Parietal lobe (tissue), 1 donor: Measurements from ENCODE around the gene PLXNB2. TPM values are rescaled to one million over a fixed set of nuclear protein-coding genes. Genes with fewer than 3 reads are reported as not detected.

Source experiments
- total RNA-seq: library from RNA; depleted of rRNA; stranded (reverse); fragments of >200 nt; gene quantifications from one replicate; pipeline ENCODE4 v1.2.3, GENCODE V29; 2014

The PLXNB2 gene, protein sequence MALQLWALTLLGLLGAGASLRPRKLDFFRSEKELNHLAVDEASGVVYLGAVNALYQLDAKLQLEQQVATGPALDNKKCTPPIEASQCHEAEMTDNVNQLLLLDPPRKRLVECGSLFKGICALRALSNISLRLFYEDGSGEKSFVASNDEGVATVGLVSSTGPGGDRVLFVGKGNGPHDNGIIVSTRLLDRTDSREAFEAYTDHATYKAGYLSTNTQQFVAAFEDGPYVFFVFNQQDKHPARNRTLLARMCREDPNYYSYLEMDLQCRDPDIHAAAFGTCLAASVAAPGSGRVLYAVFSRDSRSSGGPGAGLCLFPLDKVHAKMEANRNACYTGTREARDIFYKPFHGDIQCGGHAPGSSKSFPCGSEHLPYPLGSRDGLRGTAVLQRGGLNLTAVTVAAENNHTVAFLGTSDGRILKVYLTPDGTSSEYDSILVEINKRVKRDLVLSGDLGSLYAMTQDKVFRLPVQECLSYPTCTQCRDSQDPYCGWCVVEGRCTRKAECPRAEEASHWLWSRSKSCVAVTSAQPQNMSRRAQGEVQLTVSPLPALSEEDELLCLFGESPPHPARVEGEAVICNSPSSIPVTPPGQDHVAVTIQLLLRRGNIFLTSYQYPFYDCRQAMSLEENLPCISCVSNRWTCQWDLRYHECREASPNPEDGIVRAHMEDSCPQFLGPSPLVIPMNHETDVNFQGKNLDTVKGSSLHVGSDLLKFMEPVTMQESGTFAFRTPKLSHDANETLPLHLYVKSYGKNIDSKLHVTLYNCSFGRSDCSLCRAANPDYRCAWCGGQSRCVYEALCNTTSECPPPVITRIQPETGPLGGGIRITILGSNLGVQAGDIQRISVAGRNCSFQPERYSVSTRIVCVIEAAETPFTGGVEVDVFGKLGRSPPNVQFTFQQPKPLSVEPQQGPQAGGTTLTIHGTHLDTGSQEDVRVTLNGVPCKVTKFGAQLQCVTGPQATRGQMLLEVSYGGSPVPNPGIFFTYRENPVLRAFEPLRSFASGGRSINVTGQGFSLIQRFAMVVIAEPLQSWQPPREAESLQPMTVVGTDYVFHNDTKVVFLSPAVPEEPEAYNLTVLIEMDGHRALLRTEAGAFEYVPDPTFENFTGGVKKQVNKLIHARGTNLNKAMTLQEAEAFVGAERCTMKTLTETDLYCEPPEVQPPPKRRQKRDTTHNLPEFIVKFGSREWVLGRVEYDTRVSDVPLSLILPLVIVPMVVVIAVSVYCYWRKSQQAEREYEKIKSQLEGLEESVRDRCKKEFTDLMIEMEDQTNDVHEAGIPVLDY (N-terminal part only)
- total RNA-seq, result 87.6 TPM

DNA sequence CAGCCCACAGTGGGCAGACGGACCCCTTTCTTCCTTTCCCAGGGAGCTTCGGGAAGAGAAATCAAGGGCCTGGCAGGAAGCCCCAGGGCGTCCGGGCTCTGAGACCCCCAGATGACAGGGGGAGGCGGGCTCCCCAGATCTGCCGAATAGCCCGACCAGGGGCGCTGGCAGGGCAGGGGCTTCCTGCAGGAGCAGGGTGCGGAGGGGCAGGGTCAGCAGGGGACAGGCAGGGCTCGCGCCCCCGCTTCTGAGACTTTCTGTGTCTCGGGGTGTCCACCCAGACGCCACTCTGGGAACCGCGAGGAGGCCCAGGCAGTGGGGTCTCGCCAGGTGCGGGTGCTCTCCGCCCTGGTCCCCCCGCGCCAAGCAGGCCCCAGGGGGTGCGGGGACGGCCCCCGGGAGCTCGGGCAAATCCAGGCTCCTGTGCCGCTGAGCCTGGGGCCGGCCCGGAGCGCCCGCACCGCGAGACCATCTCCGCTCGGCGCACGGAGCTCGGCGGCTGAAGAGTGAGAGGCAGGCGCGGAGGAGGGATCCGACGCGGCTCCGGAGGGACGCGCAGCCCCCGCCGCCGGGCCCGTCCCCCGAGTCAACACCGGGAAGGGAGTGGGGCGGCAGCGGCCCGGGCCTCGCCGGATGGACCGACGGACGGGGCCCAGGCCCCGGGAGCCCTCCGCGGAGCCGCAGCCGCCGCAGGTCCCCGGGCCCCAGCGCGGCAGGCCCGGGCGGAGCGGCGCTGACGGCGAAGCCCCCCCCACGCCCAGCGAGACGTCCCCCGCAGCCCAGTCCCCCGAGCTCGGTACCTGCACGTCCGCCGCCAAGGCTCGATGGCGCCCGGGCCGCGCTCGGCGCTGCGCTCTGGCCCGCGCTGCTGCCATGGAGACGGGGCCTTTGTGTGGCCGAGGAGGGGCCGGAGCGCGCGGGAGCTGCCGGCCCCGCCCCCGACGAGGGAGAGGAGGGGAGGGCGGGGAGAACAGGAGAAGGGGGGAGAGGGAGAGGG lies at the start of gene PLXNB2:
TSS of gene PLXNB2 (minus strand) at position 894 of the 997 bp plus-strand sequence. CDS start 17,062 bp downstream, outside the sequence.

DNA sequence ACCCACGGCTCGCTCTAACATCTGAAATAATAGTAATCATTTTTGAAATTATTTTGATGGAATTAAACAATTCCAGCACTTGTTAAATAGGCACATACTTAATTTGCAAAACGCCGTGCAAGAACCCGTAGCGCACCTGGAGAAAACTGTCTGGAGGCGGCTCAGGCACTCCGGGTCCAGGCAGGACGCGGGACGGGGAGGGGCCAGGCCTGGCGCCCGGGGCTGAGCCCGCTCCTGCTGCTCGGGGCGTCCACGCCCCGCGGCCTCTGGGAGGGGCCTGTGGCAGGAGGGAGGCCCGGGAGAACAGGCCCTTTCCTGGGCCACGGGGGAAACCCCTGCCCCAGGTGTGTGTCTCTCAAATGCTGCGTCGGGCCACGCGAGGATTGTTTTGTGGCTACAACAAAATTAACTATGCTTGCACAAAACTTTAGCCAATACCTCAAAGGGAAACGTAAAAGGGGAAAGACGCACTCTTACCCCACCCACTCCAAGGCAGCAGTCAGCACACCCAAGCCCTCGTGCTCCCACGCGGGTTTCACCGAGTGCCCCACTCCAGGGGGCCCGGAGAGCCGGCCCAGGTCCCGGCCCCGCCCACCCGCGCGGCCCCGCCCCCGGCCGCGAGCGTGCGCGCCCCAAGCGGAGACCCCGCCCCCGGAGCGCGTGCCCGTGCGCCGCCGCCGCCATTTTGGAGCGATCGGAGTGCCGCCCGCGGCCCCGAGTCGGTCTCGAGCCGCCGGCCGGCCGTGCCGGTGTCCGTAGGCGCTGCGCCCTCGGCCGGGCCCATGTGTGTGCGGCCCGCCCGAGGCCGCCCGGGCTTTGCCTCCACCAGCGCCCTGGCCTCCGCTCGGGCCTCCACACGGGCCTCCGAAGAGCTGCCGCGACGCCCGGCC lies 35.5 kb upstream of the PLXNB2 start, which contains the start of gene PPP6R2:
TSS of gene PPP6R2 (plus strand) at position 677 of the 890 bp plus-strand sequence. CDS start 50,582 bp downstream, outside the sequence.

DNA sequence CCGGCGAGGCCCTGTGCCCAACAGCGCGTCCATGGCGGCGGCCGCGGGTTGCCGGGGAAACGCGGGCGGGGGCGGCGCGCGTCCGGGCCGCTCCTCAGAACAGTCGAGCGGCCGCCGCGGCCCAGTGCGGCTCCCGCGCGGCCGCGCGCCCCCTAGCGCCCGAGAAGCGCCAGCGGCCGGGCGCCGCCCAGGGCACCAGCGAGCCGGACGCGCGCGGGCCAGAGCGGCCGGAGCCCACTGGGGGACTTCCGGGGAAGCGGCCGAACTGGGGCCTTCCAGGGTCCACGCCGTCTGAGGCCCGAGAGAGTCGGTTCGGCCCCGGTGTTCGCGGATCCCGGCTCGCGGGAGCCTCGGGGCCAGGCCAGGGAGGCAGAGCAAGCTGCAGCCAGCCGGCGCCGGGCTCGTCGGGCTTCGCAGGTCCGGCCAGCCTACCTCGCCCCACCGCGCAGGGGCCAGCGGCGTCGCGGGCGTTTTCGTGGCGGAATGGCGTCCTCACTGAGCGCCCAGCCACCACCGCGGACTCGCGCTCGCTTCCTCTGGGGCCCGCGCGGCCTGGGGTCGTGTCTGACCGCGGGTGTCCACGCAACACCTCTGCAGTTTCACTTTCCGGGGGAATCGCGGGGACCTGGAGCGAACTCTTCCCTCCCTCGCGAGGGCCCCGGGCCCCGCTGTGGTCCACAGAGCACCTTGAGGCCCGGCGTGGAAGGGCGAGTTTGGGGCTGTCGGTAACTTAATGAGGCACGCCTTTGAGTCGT lies 19.7 kb upstream of the PLXNB2 start, which contains the start of gene DENND6B:
TSS of gene DENND6B (minus strand) at position 57 of the 755 bp plus-strand sequence. CDS start at position 33, 24 bp downstream.

DNA sequence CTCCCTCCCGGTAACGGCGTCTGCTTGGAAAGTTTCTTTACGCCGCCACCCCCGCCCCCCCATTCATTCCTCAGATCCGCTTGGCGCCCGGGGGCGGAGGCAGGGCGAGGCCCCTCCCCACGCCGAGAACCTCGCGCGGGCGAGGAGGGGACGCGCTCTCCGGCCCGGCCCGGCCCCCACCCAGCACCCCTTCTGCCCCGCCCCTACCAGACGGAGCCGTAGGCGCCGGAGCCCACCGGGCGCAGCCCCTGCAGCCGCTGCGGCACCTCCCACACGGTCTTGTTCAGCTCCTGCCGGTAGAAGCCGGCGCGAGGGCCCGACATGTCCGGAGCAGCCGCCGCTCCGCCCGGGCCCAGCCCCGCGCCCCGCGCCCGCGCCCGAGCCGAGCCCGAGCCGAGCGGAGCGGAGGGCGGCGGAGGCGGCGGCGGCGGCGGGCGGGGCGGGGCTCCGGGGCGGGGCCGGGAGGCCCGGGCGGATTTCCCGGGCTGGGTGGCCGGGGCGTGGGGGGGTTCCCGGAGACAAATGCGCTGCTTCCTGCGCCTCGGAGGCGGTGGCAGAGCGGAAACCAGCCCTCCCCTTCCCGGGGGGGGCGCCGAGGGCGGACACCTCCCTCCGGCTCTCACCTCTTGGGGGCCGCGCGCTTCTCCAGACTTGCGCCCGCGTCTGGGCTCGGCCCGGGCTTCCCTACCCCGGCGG lies 37.3 kb downstream of the PLXNB2 start, which contains the start of gene MAPK11:
TSS of gene MAPK11 (minus strand) at position 411 of the 696 bp plus-strand sequence. CDS start at position 323, 88 bp downstream.

DNA sequence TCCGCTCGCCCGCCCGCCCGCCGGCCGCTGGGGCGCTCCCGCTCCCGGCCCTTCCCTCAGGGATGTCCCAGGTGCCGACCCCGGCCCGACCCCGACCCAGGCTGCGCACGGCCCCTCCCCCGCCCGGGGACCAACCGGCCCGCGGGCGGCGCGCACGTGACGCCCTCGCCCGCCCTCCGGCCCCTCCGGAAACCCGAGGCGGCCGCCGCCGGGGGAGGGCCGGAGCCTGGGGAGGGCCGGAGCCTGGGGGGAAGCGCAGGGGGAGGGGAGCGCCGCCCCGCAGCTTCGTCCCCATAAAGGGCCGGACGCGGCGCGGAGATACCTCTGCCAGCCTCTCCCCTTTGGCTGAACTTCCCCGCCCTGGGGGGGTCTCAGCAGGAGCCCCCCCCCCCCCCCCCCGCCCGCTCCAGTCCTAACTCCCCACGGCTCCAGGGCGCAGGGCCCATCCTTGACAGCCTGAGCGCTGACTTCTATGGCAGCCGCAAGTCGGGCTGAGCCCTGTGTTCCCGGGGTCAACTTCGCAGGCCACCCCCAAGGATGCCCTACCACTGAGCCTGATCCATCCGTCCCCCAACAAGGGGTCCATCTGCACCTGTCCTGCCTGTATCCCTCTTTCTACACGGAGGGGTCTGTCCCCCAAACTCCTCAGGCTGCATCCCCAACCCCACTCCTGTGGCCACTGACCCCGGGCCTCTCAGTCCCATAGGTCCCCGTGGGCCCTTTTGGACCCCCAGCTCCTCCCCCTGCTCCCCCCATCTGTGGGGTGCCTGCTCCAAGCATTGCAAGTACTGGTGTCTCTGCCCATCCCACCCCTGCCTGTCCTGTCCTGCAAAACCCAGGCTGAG lies 45.6 kb downstream of the PLXNB2 start, which contains the start of gene MAPK12:
TSS of gene MAPK12 (minus strand) at position 69 of the 845 bp plus-strand sequence. CDS start 174 bp downstream, outside the sequence.

DNA sequence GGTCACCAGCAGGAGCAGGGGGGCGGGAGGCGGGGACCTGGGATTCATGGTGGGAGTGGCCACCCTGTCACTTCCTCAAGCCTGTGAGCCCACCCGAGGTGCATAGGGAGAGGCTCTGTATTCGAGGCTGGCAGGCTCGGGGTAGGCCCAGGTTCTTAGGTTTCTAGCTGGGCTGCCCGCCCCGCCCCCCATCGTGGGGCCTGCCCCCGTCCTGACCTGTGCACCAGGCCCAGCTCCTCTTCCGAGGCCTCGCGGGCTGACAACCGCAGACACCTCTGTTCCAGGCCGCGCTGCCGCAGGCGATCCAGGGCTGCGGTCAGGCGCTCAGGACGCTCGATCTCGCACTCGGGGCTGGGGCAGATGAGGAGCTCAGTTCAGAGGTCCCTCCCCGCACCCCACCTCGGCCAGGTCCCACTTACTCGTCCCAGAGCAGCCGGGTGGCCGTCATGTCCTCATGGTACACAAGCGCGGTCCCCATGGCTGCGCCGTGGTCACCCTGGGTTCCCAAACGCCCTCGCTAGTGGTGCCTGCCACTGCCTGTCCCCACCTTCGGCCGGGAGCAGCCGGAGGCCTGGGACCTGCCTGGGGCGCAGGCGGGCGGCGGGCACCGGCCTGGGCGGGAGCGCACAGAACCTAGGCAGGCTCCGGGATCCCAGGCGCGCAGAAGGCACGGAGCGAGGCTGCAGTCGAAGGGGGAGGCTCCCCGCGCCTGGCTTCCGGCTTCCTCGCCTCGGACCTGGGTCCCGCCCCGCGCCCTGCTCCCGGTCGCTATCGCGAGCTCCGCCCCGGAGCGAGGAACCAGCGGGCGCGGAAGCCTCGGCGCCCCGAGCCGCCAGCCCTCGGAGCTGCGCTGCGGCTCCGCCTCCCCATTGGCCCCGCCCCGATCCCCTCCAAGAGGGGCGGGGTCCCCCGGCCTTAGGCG lies 56.6 kb downstream of the PLXNB2 start, which contains the start of gene HDAC10:
TSS of gene HDAC10 (minus strand) at position 711 of the 922 bp plus-strand sequence. CDS start at position 478, 233 bp downstream.

DNA sequence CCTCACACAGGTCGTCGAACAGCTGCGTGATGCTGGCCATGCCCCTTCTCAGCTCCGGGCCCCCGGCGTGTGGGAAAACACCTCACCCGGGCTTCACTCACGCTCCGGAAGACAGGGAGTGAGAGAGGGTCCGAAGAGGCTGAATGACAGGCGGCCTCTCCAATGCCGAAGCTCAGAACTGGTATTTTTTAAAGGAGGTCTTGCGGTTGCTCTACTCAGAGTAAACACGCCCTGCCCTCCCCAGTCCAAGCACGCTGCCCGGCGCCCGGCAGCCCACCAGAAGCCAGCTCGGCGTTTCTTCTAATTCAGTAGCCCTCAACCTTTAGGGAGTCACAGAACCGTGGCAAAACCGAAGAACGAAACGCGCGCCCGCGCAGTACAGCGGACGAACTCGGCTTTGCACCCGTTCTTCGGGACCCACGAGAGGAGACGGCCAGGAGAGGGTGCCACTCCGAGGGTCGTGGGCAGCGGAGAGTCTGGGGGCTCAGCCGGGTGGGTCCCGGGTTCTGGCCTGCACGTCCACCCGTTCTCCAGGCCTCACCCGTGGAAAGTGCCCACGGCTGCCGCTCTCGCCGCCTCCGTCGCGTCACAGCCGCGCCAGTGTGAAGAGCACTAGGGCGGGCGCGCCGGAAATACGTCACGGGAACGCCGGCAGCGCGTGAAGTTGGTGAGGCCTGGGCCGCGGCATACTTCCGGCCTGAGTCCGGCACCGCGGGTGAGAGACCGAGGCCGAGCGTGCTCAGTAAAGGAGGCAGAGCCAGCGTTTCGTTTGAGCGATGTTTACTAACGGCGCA lies 62.8 kb downstream of the PLXNB2 start, which contains the start of gene TUBGCP6:
TSS of gene TUBGCP6 (minus strand) at position 604 of the 794 bp plus-strand sequence. CDS start at position 40, 564 bp downstream.

Other genes starting within 250 kb of the PLXNB2 start
- not detected for gene TTLL8, start 249.3 kb downstream of the PLXNB2 start, total RNA-seq
- gene MLC1, start 222.2 kb downstream of the PLXNB2 start, total RNA-seq, result 23.8 TPM
- 1.9 TPM for gene MOV10L1, start 217.6 kb downstream of the PLXNB2 start, total RNA-seq
- 4.7 TPM for gene PANX2, start 136.9 kb downstream of the PLXNB2 start, total RNA-seq
- gene TRABD, start 121.7 kb downstream of the PLXNB2 start, total RNA-seq, result 5.9 TPM
- gene SELENOO, start 106.6 kb downstream of the PLXNB2 start, total RNA-seq, result 13.8 TPM
- 83.9 TPM for gene TUBGCP6, start 62.6 kb downstream of the PLXNB2 start, total RNA-seq
- 51.6 TPM for gene HDAC10, start 56.4 kb downstream of the PLXNB2 start, total RNA-seq
- gene MAPK12, start 46.0 kb downstream of the PLXNB2 start, total RNA-seq, result 28.8 TPM
- 41.6 TPM for gene MAPK11, start 37.3 kb downstream of the PLXNB2 start, total RNA-seq
- gene DENND6B, start 19.4 kb upstream of the PLXNB2 start, total RNA-seq, result 26.0 TPM
- 98.9 TPM for gene PPP6R2, start 35.7 kb upstream of the PLXNB2 start, total RNA-seq
- gene SBF1, start 167.4 kb upstream of the PLXNB2 start, total RNA-seq, result 131 TPM
- under 0.01 TPM for gene ADM2, start 173.9 kb upstream of the PLXNB2 start, total RNA-seq
- gene MIOX, start 179.2 kb upstream of the PLXNB2 start, total RNA-seq, result not detected
- 22.2 TPM for gene LMF2, start 200.1 kb upstream of the PLXNB2 start, total RNA-seq
- gene NCAPH2, start 200.6 kb upstream of the PLXNB2 start, total RNA-seq, result 59.2 TPM
- gene SCO2, start 218.0 kb upstream of the PLXNB2 start, total RNA-seq, result 1.3 TPM
- gene TYMP, start 222.4 kb upstream of the PLXNB2 start, total RNA-seq, result 1.3 TPM
- gene KLHDC7B, start 238.3 kb upstream of the PLXNB2 start, total RNA-seq, result not detected